Skeletal muscle cell (primary cell): ENCODE data around the gene LENG9.
"Not testable (repeated sequence)": the region's sequence is repeated elsewhere in the genome, so short reads cannot be mapped to it uniquely, and the experiment has no call there.

Source experiments
- DNase-seq: peaks from one replicate; pipeline ENCODE4 v3.0.0-alpha.2; 2010; ENCODE audit warnings: low read depth
- H3K4me3 ChIP-seq: 2 replicates; pipeline ENCODE4 v1.5.1; 2011; ENCODE audit warnings: low read depth, mild to moderate bottlenecking, control low read depth, low read length, moderate library complexity

LENG9 gene

GRCh38 chr19:54448040-54448773 is 15.4 kb downstream of the LENG9 start:
- H3K4me3 ChIP-seq = peak overlapping the region; percentile 95
- DNase-seq = no peak

GRCh38 chr19:54446349-54446748 is 17.2 kb downstream of the LENG9 start:
- H3K4me3 ChIP-seq, DNase-seq: not testable (repeated sequence)

- no peak for DNase-seq
- H3K4me3 ChIP-seq = no peak overlapping the region
These were observed 18.8 kb downstream of the LENG9 start for GRCh38 chr19:54444737-54445136.

GRCh38 chr19:54440641-54441040 is 22.9 kb downstream of the LENG9 start:
- H3K4me3 ChIP-seq = no peak overlapping the region
- DNase-seq = no peak

- H3K4me3 ChIP-seq = no peak overlapping the region
- DNase-seq = no peak
These were observed 24.3 kb downstream of the LENG9 start for GRCh38 chr19:54439174-54439851.

GRCh38 chr19:54436628-54437252 is 26.8 kb downstream of the LENG9 start:
- no peak overlapping the region for H3K4me3 ChIP-seq
- no peak for DNase-seq

GRCh38 chr19:54436031-54436523 is 27.5 kb downstream of the LENG9 start:
- no peak overlapping the region for H3K4me3 ChIP-seq
- DNase-seq = no peak

- H3K4me3 ChIP-seq = no peak overlapping the region
- DNase-seq = no peak
These were observed 28.0 kb downstream of the LENG9 start for GRCh38 chr19:54435551-54436016.

GRCh38 chr19:54434873-54435214 is 28.7 kb downstream of the LENG9 start:
- no peak overlapping the region for H3K4me3 ChIP-seq

GRCh38 chr19:54434112-54434872 is 29.3 kb downstream of the LENG9 start:
- no peak for DNase-seq

More at GRCh38 chr19:54434873-54435214, 28.7 kb downstream of the LENG9 start:
- DNase-seq = no peak

GRCh38 chr19:54433697-54434096 is 29.9 kb downstream of the LENG9 start:
- DNase-seq = no peak
- no peak overlapping the region for H3K4me3 ChIP-seq

More at GRCh38 chr19:54434112-54434872, 29.3 kb downstream of the LENG9 start:
- no peak overlapping the region for H3K4me3 ChIP-seq

GRCh38 chr19:54432144-54432738 is 31.3 kb downstream of the LENG9 start:
- no peak overlapping the region for H3K4me3 ChIP-seq
- no peak for DNase-seq

GRCh38 chr19:54431255-54431838 is 32.2 kb downstream of the LENG9 start:
- DNase-seq = no peak
- no peak overlapping the region for H3K4me3 ChIP-seq

GRCh38 chr19:54430306-54431254 is 33.0 kb downstream of the LENG9 start:
- peak overlapping the region; percentile 40 for H3K4me3 ChIP-seq
- no peak for DNase-seq

GRCh38 chr19:54429545-54430227 is 33.9 kb downstream of the LENG9 start:
- no peak overlapping the region for H3K4me3 ChIP-seq
- no peak for DNase-seq

- DNase-seq = no peak
- H3K4me3 ChIP-seq = no peak overlapping the region
These were observed 34.4 kb downstream of the LENG9 start for GRCh38 chr19:54429176-54429495.

- H3K4me3 ChIP-seq = no peak overlapping the region
These were observed 35.0 kb downstream of the LENG9 start for GRCh38 chr19:54428323-54429175.

More at GRCh38 chr19:54428323-54429175, 35.0 kb downstream of the LENG9 start:
- no peak for DNase-seq
